ENCODE data around the gene DDB1. TPM values are rescaled to one million over a fixed set of nuclear protein-coding genes. Genes with fewer than 3 reads are reported as not detected.
A peak's percentile ranks its signal among the peaks of the same experiment; 100 is the strongest.

Gene DDB1
- total and polyA plus RNA-seq, 2 of the 13 experiments (the other 11 are each of a cell fraction or from before 2014, with no cell fraction given): 217 to 266 TPM

DNA sequence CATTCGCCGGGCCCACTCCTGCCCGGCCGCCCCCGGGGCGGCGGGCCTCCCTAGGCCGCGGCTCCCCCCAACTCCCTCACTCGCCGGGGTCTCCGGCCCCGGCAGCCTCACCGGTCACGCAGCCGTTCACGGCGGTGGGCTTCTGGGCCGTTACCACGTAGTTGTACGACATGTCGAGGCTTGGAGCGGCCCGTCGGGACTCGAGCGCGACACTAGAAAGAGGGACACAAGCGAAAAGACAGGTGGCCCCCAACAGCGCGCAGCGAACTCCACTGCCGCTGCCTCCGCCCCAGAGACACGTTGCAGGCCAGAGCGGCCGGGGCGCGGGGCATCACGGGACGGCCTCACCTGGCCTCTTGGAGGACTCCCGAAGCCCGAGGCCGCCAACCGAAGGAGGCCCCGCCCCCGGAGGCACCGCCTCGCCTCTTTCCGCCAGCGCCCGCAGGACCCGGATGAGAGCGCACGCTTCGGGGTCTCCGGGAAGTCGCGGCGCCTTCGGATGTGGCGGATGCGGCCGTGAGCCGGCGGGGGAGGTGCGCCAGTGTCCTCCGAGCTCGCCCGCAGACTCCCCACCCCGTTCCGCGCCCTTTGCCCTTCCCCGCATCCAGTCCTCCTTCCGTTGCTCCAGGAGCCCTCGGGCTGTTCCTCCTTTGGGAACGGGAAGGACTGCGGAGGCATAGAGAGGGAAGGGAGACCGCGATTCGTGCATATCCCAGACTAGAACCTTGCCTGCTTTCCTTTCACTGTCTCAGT lies at the start of gene DDB1, which contains the start of gene TKFC (continued):
- TF ChIP-seq KLF9 (CRISPR knock-in tag; IDR thresholded peaks at IDR 0.05; ENCODE audit: low read depth): no peak; the same call in 1 of the 2 replicates
- no peak for TF ChIP-seq ZNF432 (CRISPR knock-in tag; IDR thresholded peaks at IDR 0.05; ENCODE audit: borderline replicate concordance)
- no peak for TF ChIP-seq ZNF460 (CRISPR knock-in tag; IDR thresholded peaks at IDR 0.05; ENCODE audit: borderline replicate concordance)
- TF ChIP-seq ZNF431 (CRISPR knock-in tag; IDR thresholded peaks at IDR 0.05; ENCODE audit: borderline replicate concordance, low read depth): peak; percentile 66; the same call in 1 of the 2 replicates
- TF ChIP-seq ZNF30 (CRISPR knock-in tag; IDR thresholded peaks at IDR 0.05): peak; percentile 96
- TF ChIP-seq ZNF83 (CRISPR knock-in tag; IDR thresholded peaks at IDR 0.05; ENCODE audit: borderline replicate concordance): 0 out of 2 replicates have a peak, but pooled peaks have one; percentile 16
- TF ChIP-seq, protein P1, sequence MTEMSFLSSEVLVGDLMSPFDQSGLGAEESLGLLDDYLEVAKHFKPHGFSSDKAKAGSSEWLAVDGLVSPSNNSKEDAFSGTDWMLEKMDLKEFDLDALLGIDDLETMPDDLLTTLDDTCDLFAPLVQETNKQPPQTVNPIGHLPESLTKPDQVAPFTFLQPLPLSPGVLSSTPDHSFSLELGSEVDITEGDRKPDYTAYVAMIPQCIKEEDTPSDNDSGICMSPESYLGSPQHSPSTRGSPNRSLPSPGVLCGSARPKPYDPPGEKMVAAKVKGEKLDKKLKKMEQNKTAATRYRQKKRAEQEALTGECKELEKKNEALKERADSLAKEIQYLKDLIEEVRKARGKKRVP (CRISPR knock-in tag; IDR thresholded peaks at IDR 0.05): 0 out of 4 replicates have a peak, but pooled peaks of 1 of the 2 experiments have one; percentile 62
- TF ChIP-seq, protein P2, sequence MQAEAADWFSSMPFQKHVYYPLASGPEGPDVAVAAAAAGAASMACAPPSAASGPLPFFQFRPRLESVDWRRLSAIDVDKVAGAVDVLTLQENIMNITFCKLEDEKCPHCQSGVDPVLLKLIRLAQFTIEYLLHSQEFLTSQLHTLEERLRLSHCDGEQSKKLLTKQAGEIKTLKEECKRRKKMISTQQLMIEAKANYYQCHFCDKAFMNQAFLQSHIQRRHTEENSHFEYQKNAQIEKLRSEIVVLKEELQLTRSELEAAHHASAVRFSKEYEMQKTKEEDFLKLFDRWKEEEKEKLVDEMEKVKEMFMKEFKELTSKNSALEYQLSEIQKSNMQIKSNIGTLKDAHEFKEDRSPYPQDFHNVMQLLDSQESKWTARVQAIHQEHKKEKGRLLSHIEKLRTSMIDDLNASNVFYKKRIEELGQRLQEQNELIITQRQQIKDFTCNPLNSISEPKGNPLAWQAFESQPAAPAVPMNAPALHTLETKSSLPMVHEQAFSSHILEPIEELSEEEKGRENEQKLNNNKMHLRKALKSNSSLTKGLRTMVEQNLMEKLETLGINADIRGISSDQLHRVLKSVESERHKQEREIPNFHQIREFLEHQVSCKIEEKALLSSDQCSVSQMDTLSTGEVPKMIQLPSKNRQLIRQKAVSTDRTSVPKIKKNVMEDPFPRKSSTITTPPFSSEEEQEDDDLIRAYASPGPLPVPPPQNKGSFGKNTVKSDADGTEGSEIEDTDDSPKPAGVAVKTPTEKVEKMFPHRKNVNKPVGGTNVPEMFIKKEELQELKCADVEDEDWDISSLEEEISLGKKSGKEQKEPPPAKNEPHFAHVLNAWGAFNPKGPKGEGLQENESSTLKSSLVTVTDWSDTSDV (CRISPR knock-in tag; IDR thresholded peaks at IDR 0.05): peak; percentile 81; the same call in 1 of the 2 replicates
- TF ChIP-seq, protein P3, sequence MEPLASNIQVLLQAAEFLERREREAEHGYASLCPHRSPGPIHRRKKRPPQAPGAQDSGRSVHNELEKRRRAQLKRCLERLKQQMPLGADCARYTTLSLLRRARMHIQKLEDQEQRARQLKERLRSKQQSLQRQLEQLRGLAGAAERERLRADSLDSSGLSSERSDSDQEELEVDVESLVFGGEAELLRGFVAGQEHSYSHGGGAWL (CRISPR knock-in tag; IDR thresholded peaks at IDR 0.05): peak; percentile 87
- TF ChIP-seq SP5 (CRISPR knock-in tag; IDR thresholded peaks at IDR 0.05; ENCODE audit: borderline replicate concordance, low read depth): peak; percentile 16; the same call in 1 of the 2 replicates
- peak; percentile 58 for TF ChIP-seq NFYC (CRISPR knock-in tag; IDR thresholded peaks at IDR 0.05)
- TF ChIP-seq MAF1 (CRISPR knock-in tag; IDR thresholded peaks at IDR 0.05; ENCODE audit: borderline replicate concordance): no peak
- TF ChIP-seq ERF (CRISPR knock-in tag; IDR thresholded peaks at IDR 0.05): 0 out of 2 replicates have a peak, but pooled peaks have one; percentile 65
- 0 out of 2 replicates have a peak, but pooled peaks have one; percentile 80 for TF ChIP-seq ZNF564 (CRISPR knock-in tag; IDR thresholded peaks at IDR 0.05)
- no peak; the same call in 1 of the 2 replicates for TF ChIP-seq NAIF1 (CRISPR knock-in tag; IDR thresholded peaks at IDR 0.05; ENCODE audit: borderline replicate concordance)
- TF ChIP-seq, protein P4, sequence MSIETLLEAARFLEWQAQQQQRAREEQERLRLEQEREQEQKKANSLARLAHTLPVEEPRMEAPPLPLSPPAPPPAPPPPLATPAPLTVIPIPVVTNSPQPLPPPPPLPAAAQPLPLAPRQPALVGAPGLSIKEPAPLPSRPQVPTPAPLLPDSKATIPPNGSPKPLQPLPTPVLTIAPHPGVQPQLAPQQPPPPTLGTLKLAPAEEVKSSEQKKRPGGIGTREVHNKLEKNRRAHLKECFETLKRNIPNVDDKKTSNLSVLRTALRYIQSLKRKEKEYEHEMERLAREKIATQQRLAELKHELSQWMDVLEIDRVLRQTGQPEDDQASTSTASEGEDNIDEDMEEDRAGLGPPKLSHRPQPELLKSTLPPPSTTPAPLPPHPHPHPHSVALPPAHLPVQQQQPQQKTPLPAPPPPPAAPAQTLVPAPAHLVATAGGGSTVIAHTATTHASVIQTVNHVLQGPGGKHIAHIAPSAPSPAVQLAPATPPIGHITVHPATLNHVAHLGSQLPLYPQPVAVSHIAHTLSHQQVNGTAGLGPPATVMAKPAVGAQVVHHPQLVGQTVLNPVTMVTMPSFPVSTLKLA (IDR thresholded peaks at IDR 0.05): peak; percentile 36
- TF ChIP-seq ZNF605 (CRISPR knock-in tag; IDR thresholded peaks at IDR 0.05): peak; percentile 87
- peak; percentile 89; the same call in 1 of the 2 replicates for TF ChIP-seq ZSCAN20 (CRISPR knock-in tag; IDR thresholded peaks at IDR 0.05; ENCODE audit: borderline replicate concordance)
- 0 out of 2 replicates have a peak, but pooled peaks have one; percentile 25 for TF ChIP-seq TOE1 (CRISPR knock-in tag; IDR thresholded peaks at IDR 0.05)
- TF ChIP-seq, protein P5, sequence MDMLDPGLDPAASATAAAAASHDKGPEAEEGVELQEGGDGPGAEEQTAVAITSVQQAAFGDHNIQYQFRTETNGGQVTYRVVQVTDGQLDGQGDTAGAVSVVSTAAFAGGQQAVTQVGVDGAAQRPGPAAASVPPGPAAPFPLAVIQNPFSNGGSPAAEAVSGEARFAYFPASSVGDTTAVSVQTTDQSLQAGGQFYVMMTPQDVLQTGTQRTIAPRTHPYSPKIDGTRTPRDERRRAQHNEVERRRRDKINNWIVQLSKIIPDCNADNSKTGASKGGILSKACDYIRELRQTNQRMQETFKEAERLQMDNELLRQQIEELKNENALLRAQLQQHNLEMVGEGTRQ (IDR thresholded peaks at IDR 0.05; ENCODE audit: low read depth, low read length): no peak
- TF ChIP-seq, protein P5 (CRISPR knock-in tag; IDR thresholded peaks at IDR 0.05; ENCODE audit: borderline replicate concordance): no peak; the same call in 1 of the 2 replicates
